Measurements from ENCODE around the gene PDE4A.

DNA sequence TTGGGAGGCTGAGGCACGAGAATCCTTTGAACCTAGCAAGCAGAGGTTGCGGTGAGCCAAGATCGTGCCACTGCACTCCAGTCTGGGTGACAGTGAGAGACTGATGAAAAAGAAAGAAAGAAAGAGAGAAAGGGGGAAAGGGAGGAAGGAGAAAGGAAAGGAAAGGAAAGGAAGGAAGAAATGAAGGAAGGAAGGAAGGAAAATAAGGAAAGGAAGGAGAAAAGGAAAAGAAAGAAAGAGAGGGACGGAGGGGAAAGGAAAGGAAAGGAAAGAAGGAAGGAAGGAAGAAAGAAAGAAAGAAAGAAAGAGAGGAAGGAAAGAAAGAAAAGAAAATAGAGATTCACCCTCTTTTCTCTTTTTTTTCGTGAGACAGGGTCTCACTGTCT, 8.7 kb downstream of the PDE4A start:
- TF ChIP-seq EZH2phosphoT487 (IDR thresholded peaks at IDR 0.05; ENCODE audit: insufficient read depth, low read depth), result no peak
- no peak for TF ChIP-seq EZH2 (IDR thresholded peaks at IDR 0.05; ENCODE audit: insufficient read depth, poor library complexity, severe bottlenecking)
